Astrocyte (in vitro differentiated cells and primary cell): ENCODE data around the gene FABP6. TPM values are rescaled to one million over a fixed set of nuclear protein-coding genes. Genes with fewer than 3 reads are reported as not detected.

ENCODE experiments used
- DNase-seq: peaks from one replicate; pipeline ENCODE4 v3.0.0-alpha.2; 2010; ENCODE audit warnings: low read depth
- FAIRE-seq: peaks from 2 replicates; lab custom pipeline; 2011; peaks lifted over from hg19 to GRCh38; lab: Jason Lieb, UNC
- H2AFZ ChIP-seq: 2 replicates; pipeline ENCODE4 v1.6.0; 2012; ENCODE audit warnings: low read depth, low read length, inconsistent platforms
- H3K27ac ChIP-seq: 2 replicates; pipeline ENCODE4 v1.5.1; 2011; ENCODE audit warnings: low read depth, low read length, inconsistent platforms
- H3K27me3 ChIP-seq: 2 replicates; pipeline ENCODE4 v1.6.0; 2011; ENCODE audit warnings: low read length, inconsistent platforms; ENCODE audit not compliant: insufficient read depth
- H3K36me3 ChIP-seq: 2 replicates; pipeline ENCODE4 v1.5.1; 2011; ENCODE audit warnings: low read length, inconsistent platforms; ENCODE audit not compliant: insufficient read depth
- H3K4me1 ChIP-seq: 2 replicates; pipeline ENCODE4 v1.5.1; 2011; ENCODE audit warnings: low read length, inconsistent platforms; ENCODE audit not compliant: insufficient read depth
- H3K4me2 ChIP-seq: 2 replicates; pipeline ENCODE4 v1.6.0; 2012; ENCODE audit warnings: low read length, inconsistent platforms
- H3K4me3 ChIP-seq: 2 replicates; pipeline ENCODE4 v1.5.1; 2011; ENCODE audit warnings: low read depth, mild to moderate bottlenecking, low read length, inconsistent platforms; ENCODE audit not compliant: insufficient read depth
- H3K79me2 ChIP-seq: 2 replicates; pipeline ENCODE4 v1.6.0; 2012; ENCODE audit warnings: mild to moderate bottlenecking, low read length, inconsistent platforms; ENCODE audit not compliant: insufficient read depth
- H3K9ac ChIP-seq: 2 replicates; pipeline ENCODE4 v1.6.0; 2012; ENCODE audit warnings: mild to moderate bottlenecking, low read length, inconsistent platforms
- H3K9me3 ChIP-seq: 2 replicates; pipeline ENCODE4 v1.5.1; 2012; ENCODE audit warnings: low read depth, mild to moderate bottlenecking, low read length, inconsistent platforms; ENCODE audit not compliant: insufficient read depth
- H4K20me1 ChIP-seq: 2 replicates; pipeline ENCODE4 v1.6.0; 2012; ENCODE audit warnings: low read length, inconsistent platforms; ENCODE audit not compliant: insufficient read depth
- H3K27ac Mint-ChIP-seq: one replicate; pipeline ENCODE4 v1.8.0; 2021; ENCODE audit warnings: mild to moderate bottlenecking, mixed read lengths; ENCODE audit not compliant: unreplicated experiment
- H3K27me3 Mint-ChIP-seq: one replicate; pipeline ENCODE4 v1.8.0; 2021; ENCODE audit warnings: low read depth, mixed read lengths; ENCODE audit not compliant: unreplicated experiment
- H3K36me3 Mint-ChIP-seq: one replicate; pipeline ENCODE4 v1.8.0; 2021; ENCODE audit warnings: low read depth, mixed read lengths; ENCODE audit not compliant: unreplicated experiment
- H3K4me1 Mint-ChIP-seq: one replicate; pipeline ENCODE4 v1.8.0; 2021; ENCODE audit warnings: low read depth, mixed read lengths; ENCODE audit not compliant: unreplicated experiment
- H3K4me3 Mint-ChIP-seq: one replicate; pipeline ENCODE4 v1.8.0; 2021; ENCODE audit warnings: mild to moderate bottlenecking, moderate library complexity, mixed read lengths; ENCODE audit not compliant: unreplicated experiment
- H3K9me3 Mint-ChIP-seq: one replicate; pipeline ENCODE4 v1.8.0; 2021; ENCODE audit warnings: mild to moderate bottlenecking, mixed read lengths; ENCODE audit not compliant: unreplicated experiment
- EZH2 ChIP-seq: IDR thresholded peaks from 2 replicates; pipeline ENCODE4 v1.6.1; 2012; ENCODE audit warnings: mild to moderate bottlenecking, low read length, inconsistent platforms; ENCODE audit not compliant: insufficient read depth
- total RNA-seq: library from RNA; stranded (reverse); gene quantifications from 2 replicates; pipeline ENCODE4 v1.2.1, GENCODE V29; 2021
- TF ChIP-seq, protein P1 (sequence below): IDR thresholded peaks from 2 replicates; pipeline ENCODE4 v1.5.1; 2011; ENCODE audit warnings: low read depth, mild to moderate bottlenecking, inconsistent platforms, low read length, moderate library complexity; ENCODE audit not compliant: insufficient read depth

Gene FABP6
- total RNA-seq, 1 donor from 2014 or later: not detected

DNA sequence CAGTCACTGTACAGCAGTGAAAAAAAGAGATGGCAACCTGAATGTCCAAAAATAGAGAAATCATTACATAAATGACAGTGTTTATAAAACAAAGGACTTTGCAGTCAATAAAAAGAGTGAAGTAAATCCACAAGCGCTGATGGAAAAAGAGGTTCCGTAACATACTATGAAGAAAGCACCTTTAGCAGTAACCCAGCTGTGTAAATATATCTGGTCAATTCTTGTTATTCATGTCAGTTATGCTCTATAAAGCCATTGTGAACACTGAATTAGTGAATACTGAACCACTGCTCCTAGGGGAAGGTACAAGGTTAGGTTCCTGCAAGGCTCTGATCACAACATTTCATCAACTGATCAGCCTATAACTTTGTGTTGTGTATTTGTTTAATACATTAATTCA, 43.6 kb downstream of the FABP6 start:
- Mint-ChIP-seq H3K9me3 (no peaks in the 10 kb centered on the region), H3K27ac (no peak overlapping the region), H3K27me3 (no peaks in the 10 kb centered on the region), H3K4me3 (no peak overlapping the region), H3K36me3 (peaks cover 7% of the 10 kb centered on the region), H3K4me1 (peaks cover 20% of the 10 kb centered on the region)
- FAIRE-seq (no peak), DNase-seq (no peak)
- H4K20me1 ChIP-seq: peaks cover 16% of the 10 kb centered on the region
- H3K36me3 ChIP-seq: no peaks in the 10 kb centered on the region
- TF ChIP-seq EZH2: no peak
- TF ChIP-seq, protein P1, sequence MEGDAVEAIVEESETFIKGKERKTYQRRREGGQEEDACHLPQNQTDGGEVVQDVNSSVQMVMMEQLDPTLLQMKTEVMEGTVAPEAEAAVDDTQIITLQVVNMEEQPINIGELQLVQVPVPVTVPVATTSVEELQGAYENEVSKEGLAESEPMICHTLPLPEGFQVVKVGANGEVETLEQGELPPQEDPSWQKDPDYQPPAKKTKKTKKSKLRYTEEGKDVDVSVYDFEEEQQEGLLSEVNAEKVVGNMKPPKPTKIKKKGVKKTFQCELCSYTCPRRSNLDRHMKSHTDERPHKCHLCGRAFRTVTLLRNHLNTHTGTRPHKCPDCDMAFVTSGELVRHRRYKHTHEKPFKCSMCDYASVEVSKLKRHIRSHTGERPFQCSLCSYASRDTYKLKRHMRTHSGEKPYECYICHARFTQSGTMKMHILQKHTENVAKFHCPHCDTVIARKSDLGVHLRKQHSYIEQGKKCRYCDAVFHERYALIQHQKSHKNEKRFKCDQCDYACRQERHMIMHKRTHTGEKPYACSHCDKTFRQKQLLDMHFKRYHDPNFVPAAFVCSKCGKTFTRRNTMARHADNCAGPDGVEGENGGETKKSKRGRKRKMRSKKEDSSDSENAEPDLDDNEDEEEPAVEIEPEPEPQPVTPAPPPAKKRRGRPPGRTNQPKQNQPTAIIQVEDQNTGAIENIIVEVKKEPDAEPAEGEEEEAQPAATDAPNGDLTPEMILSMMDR: no peak
- H3K4me2 ChIP-seq: no peak overlapping the region
- no peak overlapping the region for H3K9ac ChIP-seq
- peaks cover 9% of the 10 kb centered on the region for H3K4me1 ChIP-seq
- H3K79me2 ChIP-seq: no peaks in the 10 kb centered on the region
- no peaks in the 10 kb centered on the region for H3K9me3 ChIP-seq
- no peak overlapping the region for H2AFZ ChIP-seq
- H3K4me3 ChIP-seq: no peak overlapping the region
- no peaks in the 10 kb centered on the region for H3K27me3 ChIP-seq
- no peak overlapping the region for H3K27ac ChIP-seq

DNA sequence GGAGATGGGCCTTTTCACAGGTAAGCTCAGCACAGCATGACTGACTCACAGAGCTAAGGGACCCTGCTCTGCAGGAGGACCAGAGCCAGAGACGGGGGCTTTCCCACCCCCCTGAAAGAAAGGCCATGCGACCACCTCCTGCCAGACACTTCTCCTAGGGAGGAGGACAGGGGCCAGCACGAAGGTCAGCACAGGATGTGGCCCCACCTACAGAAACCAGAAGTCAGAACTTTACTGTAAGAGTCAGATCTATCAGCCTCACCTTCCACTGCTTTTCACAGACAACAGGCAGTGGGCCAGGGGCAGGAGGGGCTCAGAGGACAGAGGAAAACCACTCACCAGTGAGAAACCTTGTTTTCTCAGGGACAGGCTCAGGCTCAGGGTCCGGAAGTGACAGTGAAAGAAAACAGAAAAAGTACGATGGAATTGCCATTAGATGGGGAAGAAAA, 45.2 kb downstream of the FABP6 start:
- FAIRE-seq: no peak
- TF ChIP-seq EZH2: no peak
- TF ChIP-seq, protein P1: no peak

DNA sequence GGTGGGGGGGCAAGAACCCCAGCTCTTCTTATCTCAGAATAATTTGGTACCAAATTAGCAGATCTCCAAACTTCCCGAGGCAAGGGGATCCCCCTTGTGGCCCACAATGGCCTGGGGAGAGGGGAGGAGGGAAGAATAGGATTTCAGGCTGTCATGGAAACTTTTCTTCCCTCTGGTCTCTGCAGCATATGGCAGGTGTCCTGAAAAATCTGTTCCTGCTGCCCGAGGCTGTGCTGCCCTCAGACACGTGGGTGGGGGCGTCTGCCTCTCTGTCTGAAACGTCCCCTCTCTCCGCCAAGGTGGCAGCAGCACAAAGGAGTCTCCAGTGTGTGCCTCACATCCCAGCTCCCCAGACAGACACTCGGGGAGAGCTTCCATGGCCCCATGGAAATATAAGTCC, 49.0 kb downstream of the FABP6 start:
- no peak overlapping the region for H3K4me3 Mint-ChIP-seq
- Histone ChIP-seq H3K79me2 (peaks cover 3% of the 10 kb centered on the region), H3K27ac (no peak overlapping the region), H3K9ac (no peak overlapping the region), H3K4me1 (peaks cover 3% of the 10 kb centered on the region), H2AFZ (no peak overlapping the region), H3K36me3 (peaks cover 9% of the 10 kb centered on the region), H3K4me2 (no peak overlapping the region), H3K4me3 (no peak overlapping the region), H3K27me3 (no peaks in the 10 kb centered on the region), H3K9me3 (no peaks in the 10 kb centered on the region), H4K20me1 (peaks cover 9% of the 10 kb centered on the region)
- no peaks in the 10 kb centered on the region for H3K27me3 Mint-ChIP-seq
- H3K9me3 Mint-ChIP-seq: no peaks in the 10 kb centered on the region
- peaks cover 8% of the 10 kb centered on the region for H3K4me1 Mint-ChIP-seq
- TF ChIP-seq, protein P1: no peak
- TF ChIP-seq EZH2: no peak
- DNase-seq: no peak
- FAIRE-seq: no peak
- H3K27ac Mint-ChIP-seq: no peak overlapping the region
- H3K36me3 Mint-ChIP-seq: peaks cover 14% of the 10 kb centered on the region

More for the DNA sequence above, 45.2 kb downstream of the FABP6 start:
- Mint-ChIP-seq H3K4me1 (peaks cover 25% of the 10 kb centered on the region), H3K27me3 (no peaks in the 10 kb centered on the region), H3K27ac (no peak overlapping the region), H3K36me3 (peaks cover 13% of the 10 kb centered on the region), H3K4me3 (no peak overlapping the region), H3K9me3 (no peaks in the 10 kb centered on the region)
- no peaks in the 10 kb centered on the region for H3K9me3 ChIP-seq
- H3K4me3 ChIP-seq: no peak overlapping the region
- no peak overlapping the region for H2AFZ ChIP-seq
- DNase-seq: no peak
- H3K4me1 ChIP-seq: peaks cover 3% of the 10 kb centered on the region
- peaks cover 2% of the 10 kb centered on the region for H3K36me3 ChIP-seq
- peaks cover 11% of the 10 kb centered on the region for H4K20me1 ChIP-seq
- no peak overlapping the region for H3K4me2 ChIP-seq
- no peaks in the 10 kb centered on the region for H3K27me3 ChIP-seq
- no peak overlapping the region for H3K9ac ChIP-seq
- no peak overlapping the region for H3K27ac ChIP-seq
- H3K79me2 ChIP-seq: no peaks in the 10 kb centered on the region
